ENCODE results near the gene NR5A2.

Gene NR5A2

DNA sequence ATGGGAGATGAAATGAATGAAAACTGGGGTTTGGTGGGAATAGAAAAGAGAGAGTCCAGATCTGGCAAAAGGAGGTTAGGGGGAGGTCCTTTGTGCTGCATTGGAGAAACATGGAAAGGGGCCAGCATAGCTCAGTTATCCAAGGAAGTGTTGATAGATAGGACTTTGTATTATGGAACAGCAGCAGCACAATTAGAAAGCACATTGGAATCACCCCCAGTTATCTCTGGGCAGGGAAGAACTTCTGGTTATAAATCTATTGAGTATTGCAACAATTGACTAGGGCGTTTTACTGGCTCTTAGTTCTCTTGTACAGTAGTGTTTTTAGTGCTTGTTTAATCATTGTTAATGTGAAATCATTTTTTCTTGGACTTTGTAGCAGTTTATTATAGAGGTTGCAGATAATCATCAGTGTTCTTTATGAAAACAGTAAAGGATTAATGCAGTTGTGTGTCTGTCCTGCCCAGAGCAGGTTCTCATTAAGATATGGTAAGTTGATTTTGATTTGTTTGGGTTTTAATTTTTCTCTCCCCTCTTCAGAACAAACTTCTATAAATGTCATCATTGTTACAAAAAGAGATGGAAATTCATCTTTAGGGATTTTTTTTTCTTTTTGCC is 76.6 kb downstream of the NR5A2 start:
- ChIA-PET POLR2A (no interaction called here), CTCF (no interaction called here)
- no peak for TF ChIP-seq NFRKB (IDR thresholded peaks at IDR 0.05)
- no peak for TF ChIP-seq SUZ12 (IDR thresholded peaks at IDR 0.05)
- TF ChIP-seq BHLHE40 (IDR thresholded peaks at IDR 0.05; ENCODE audit: borderline replicate concordance), result no peak
- TF ChIP-seq HDGF (IDR thresholded peaks at IDR 0.05; ENCODE audit: borderline replicate concordance), result no peak
- TF ChIP-seq, protein P1, sequence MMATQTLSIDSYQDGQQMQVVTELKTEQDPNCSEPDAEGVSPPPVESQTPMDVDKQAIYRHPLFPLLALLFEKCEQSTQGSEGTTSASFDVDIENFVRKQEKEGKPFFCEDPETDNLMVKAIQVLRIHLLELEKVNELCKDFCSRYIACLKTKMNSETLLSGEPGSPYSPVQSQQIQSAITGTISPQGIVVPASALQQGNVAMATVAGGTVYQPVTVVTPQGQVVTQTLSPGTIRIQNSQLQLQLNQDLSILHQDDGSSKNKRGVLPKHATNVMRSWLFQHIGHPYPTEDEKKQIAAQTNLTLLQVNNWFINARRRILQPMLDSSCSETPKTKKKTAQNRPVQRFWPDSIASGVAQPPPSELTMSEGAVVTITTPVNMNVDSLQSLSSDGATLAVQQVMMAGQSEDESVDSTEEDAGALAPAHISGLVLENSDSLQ (IDR thresholded peaks at IDR 0.05), result no peak
- no peak for TF ChIP-seq SP1 (IDR thresholded peaks at IDR 0.05)
- TF ChIP-seq FOXK2 (IDR thresholded peaks at IDR 0.05), result no peak
- TF ChIP-seq L3MBTL2 (conservative IDR thresholded peaks at IDR 0.05), result no peak
- no peak for TF ChIP-seq LEF1 (IDR thresholded peaks at IDR 0.05; ENCODE audit: borderline replicate concordance)
- TF ChIP-seq ZNF384 (IDR thresholded peaks at IDR 0.05), result no peak
- TF ChIP-seq ELF4 (IDR thresholded peaks at IDR 0.05), result no peak
- TF ChIP-seq ARNT (IDR thresholded peaks at IDR 0.05), result no peak
- no peak for TF ChIP-seq TARDBP (IDR thresholded peaks at IDR 0.05)
- TF ChIP-seq FOXA1 (IDR thresholded peaks at IDR 0.05), result no peak
- no peak for TF ChIP-seq FOXM1 (IDR thresholded peaks at IDR 0.05; ENCODE audit: borderline replicate concordance)
- no peak for DNase-seq (ENCODE audit: extremely low spot score)

DNA sequence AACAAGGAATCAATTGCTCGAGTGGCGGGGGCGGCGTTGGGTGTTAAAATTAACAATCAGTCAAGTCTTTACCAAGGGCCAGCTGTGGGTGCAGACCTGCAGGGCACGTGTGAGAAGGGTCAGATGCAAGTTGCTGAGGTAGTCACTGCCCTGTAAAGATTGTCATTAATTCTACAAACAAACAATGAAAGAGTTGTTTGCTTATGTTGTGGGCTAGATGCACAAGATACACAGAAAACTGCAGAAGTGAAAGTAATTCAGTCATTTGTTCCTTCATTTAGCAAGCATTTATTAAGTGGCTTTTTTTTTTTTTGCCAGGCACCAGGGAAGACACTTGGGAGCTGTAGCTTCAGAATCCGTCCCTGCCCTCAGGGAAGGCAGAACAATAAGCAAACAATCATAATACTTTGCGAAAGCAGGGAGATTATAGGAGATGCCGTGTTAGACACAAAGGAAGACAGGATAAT is 79.5 kb downstream of the NR5A2 start:
- ChIA-PET POLR2A (no interaction called here), CTCF (no interaction called here)
- TF ChIP-seq ZNF384 (IDR thresholded peaks at IDR 0.05), result peak; percentile 37; the same call in 1 of the 2 replicates
- no peak for TF ChIP-seq FOXM1 (IDR thresholded peaks at IDR 0.05; ENCODE audit: borderline replicate concordance)
- DNase-seq (ENCODE audit: extremely low spot score), result no peak

DNA sequence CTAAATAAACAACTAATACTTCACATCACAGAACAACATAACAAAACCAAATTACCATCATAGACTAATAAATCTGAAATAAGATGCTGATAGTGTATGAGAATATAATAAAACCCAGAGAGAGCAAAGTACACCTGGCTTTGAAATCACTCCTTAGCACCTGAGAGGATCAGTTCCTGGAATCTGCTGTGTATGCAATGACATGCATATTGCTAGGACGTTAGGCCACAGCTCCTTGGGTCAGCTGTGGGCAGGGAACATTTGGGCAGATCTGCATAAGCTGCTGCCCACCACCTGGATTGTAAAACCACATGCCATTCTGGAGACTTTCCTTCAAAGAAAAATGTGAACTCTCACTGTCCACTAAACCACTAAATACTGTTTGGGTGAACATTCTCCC is 81.1 kb downstream of the NR5A2 start:
- ChIA-PET CTCF (no interaction called here), POLR2A (no interaction called here)
- TF ChIP-seq LEF1 (IDR thresholded peaks at IDR 0.05; ENCODE audit: borderline replicate concordance) (no peak), FOXM1 (IDR thresholded peaks at IDR 0.05; ENCODE audit: borderline replicate concordance) (no peak), L3MBTL2 (conservative IDR thresholded peaks at IDR 0.05) (no peak), ELF4 (IDR thresholded peaks at IDR 0.05) (no peak), BHLHE40 (IDR thresholded peaks at IDR 0.05; ENCODE audit: borderline replicate concordance) (no peak), TARDBP (IDR thresholded peaks at IDR 0.05) (no peak), SP1 (IDR thresholded peaks at IDR 0.05) (no peak), NFRKB (IDR thresholded peaks at IDR 0.05) (no peak), CTBP1 (IDR thresholded peaks at IDR 0.05; ENCODE audit: borderline replicate concordance) (no peak), ZNF384 (IDR thresholded peaks at IDR 0.05) (no peak), ARNT (IDR thresholded peaks at IDR 0.05) (no peak), FOXK2 (IDR thresholded peaks at IDR 0.05) (no peak), HDGF (IDR thresholded peaks at IDR 0.05; ENCODE audit: borderline replicate concordance) (no peak)
- TF ChIP-seq, protein P1 (IDR thresholded peaks at IDR 0.05), result no peak
- DNase-seq (ENCODE audit: extremely low spot score), result no peak

DNA sequence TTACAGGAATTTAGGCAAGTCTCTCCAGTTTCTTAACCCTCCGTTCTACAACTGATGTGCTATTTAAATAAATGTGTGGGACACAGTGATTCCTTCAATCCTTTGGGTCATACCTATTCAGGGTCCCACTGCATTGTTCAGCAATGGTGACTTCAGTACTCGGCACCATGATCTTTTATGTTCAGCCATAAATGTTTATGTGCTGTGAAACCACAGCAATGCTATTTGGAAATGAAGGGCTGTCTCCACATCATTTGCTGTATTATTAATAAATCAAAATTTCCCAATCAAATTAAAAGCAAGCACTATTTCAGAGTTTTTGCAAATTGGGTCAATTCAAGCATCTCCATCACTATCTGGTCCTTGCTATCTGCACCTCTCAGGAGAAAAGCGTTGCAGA is 84.8 kb downstream of the NR5A2 start:
- DNase-seq (ENCODE audit: extremely low spot score), result no peak
- TF ChIP-seq CTBP1 (IDR thresholded peaks at IDR 0.05; ENCODE audit: borderline replicate concordance) (no peak), ELF4 (IDR thresholded peaks at IDR 0.05) (no peak), FOXA1 (IDR thresholded peaks at IDR 0.05) (no peak), ZNF384 (IDR thresholded peaks at IDR 0.05) (no peak), HDGF (IDR thresholded peaks at IDR 0.05; ENCODE audit: borderline replicate concordance) (no peak), ARNT (IDR thresholded peaks at IDR 0.05) (no peak), TARDBP (IDR thresholded peaks at IDR 0.05) (no peak), BHLHE40 (IDR thresholded peaks at IDR 0.05; ENCODE audit: borderline replicate concordance) (no peak)
- ChIA-PET POLR2A (no interaction called here), CTCF (no interaction called here)

DNA sequence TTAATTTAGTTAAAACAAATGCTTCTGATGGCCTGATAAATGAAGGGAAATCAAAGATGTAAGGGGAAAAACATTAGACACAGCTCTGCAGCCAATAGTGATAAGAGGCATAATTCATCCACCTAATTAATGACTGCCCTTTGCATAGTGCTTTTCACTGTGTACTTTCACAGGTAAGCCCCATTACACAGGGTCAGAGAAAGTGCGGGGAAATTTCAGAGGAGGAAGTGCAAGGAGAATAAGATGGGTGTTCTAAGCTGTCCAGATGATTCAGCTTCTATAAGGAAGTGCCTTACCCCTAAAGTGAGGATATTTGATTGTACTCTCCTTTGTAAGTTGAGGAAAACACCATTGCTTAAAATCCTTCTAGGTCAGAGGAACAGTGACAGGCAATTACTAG is 88.0 kb downstream of the NR5A2 start:
- ChIA-PET POLR2A (no interaction called here), CTCF (no interaction called here)
- no peak for DNase-seq (ENCODE audit: extremely low spot score)
- TF ChIP-seq L3MBTL2 (conservative IDR thresholded peaks at IDR 0.05) (no peak), ZNF384 (IDR thresholded peaks at IDR 0.05) (no peak), ARNT (IDR thresholded peaks at IDR 0.05) (no peak), FOXM1 (IDR thresholded peaks at IDR 0.05; ENCODE audit: borderline replicate concordance) (no peak), TARDBP (IDR thresholded peaks at IDR 0.05) (no peak), HDGF (IDR thresholded peaks at IDR 0.05; ENCODE audit: borderline replicate concordance) (no peak), NFRKB (IDR thresholded peaks at IDR 0.05) (no peak), BHLHE40 (IDR thresholded peaks at IDR 0.05; ENCODE audit: borderline replicate concordance) (no peak), FOXA1 (IDR thresholded peaks at IDR 0.05) (no peak), SUZ12 (IDR thresholded peaks at IDR 0.05) (no peak), LEF1 (IDR thresholded peaks at IDR 0.05; ENCODE audit: borderline replicate concordance) (no peak), SP1 (IDR thresholded peaks at IDR 0.05) (no peak), FOXK2 (IDR thresholded peaks at IDR 0.05) (no peak), CTBP1 (IDR thresholded peaks at IDR 0.05; ENCODE audit: borderline replicate concordance) (no peak), ELF4 (IDR thresholded peaks at IDR 0.05) (no peak)
- TF ChIP-seq, protein P1 (IDR thresholded peaks at IDR 0.05), result no peak

DNA sequence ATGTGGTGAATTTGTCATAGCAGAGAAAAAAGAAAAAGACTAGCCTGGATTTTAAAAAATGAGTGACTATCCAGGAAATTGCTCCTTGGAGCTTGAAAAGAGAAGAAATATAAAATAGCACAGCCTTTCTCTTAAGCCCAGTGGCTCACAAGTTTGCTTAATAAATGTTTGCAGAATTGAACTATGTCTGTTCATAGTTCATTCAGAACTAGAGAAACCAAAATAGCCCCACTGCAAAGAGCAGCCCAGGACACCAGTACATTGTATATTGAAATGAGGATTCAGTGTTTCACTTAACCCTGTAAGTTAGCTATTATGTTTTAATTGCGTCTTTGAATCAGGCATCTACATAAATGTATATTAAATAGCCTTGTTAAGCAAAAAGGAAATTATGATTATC is 88.8 kb downstream of the NR5A2 start:
- ChIA-PET POLR2A (no interaction called here), CTCF (no interaction called here)
- no peak for DNase-seq (ENCODE audit: extremely low spot score)
- TF ChIP-seq ELF4 (IDR thresholded peaks at IDR 0.05) (no peak), FOXM1 (IDR thresholded peaks at IDR 0.05; ENCODE audit: borderline replicate concordance) (no peak), HDGF (IDR thresholded peaks at IDR 0.05; ENCODE audit: borderline replicate concordance) (no peak), TARDBP (IDR thresholded peaks at IDR 0.05) (no peak), SP1 (IDR thresholded peaks at IDR 0.05) (no peak), LEF1 (IDR thresholded peaks at IDR 0.05; ENCODE audit: borderline replicate concordance) (no peak), NFRKB (IDR thresholded peaks at IDR 0.05) (no peak), FOXA1 (IDR thresholded peaks at IDR 0.05) (no peak), CTBP1 (IDR thresholded peaks at IDR 0.05; ENCODE audit: borderline replicate concordance) (no peak), L3MBTL2 (conservative IDR thresholded peaks at IDR 0.05) (no peak), BHLHE40 (IDR thresholded peaks at IDR 0.05; ENCODE audit: borderline replicate concordance) (no peak), ZNF384 (IDR thresholded peaks at IDR 0.05) (no peak)

Measured in HEK293T (cell line).